RWPE2 (cell line): Measurements from ENCODE around the gene LARGE1.

Source experiments
- ATAC-seq: fragments of 200-7000 bp; cut with Tn5 transposase; 3 replicates; pipeline ENCODE4 v1.9.1; 2021; ENCODE audit warnings: low read depth
- DNase-seq: peaks from one replicate; pipeline ENCODE4 v3.0.0-alpha.2; 2020; ENCODE audit warnings: low spot score
- H3K27ac ChIP-seq: fragments of 450-650 bp; 2 replicates; pipeline ENCODE4 v1.5.1; 2017; ENCODE audit warnings: mild to moderate bottlenecking; ENCODE audit not compliant: poor library complexity, severe bottlenecking
- H3K27me3 ChIP-seq: fragments of 250-450 bp; sonication (Bioruptor Pico); 2 replicates; pipeline ENCODE4 v1.5.1; 2021; ENCODE audit warnings: mild to moderate bottlenecking, moderate library complexity; ENCODE audit not compliant: insufficient read depth, poor library complexity, severe bottlenecking
- H3K36me3 ChIP-seq: fragments of 250-450 bp; sonication (Bioruptor Pico); 2 replicates; pipeline ENCODE4 v1.5.1; 2020; ENCODE audit warnings: low read depth, mild to moderate bottlenecking, moderate library complexity
- H3K4me1 ChIP-seq: fragments of 250-450 bp; sonication (Bioruptor Pico); 2 replicates; pipeline ENCODE4 v1.5.1; 2021; ENCODE audit warnings: mild to moderate bottlenecking, moderate library complexity; ENCODE audit not compliant: insufficient read depth, poor library complexity, severe bottlenecking
- H3K4me3 ChIP-seq: fragments of 250-450 bp; sonication (Bioruptor Pico); 2 replicates; pipeline ENCODE4 v1.5.1; 2021; ENCODE audit warnings: mild to moderate bottlenecking, moderate library complexity; ENCODE audit not compliant: severe bottlenecking
- H3K9me3 ChIP-seq: fragments of 250-450 bp; sonication (Bioruptor Pico); 2 replicates; pipeline ENCODE4 v1.5.1; 2021; ENCODE audit warnings: mild to moderate bottlenecking, moderate library complexity; ENCODE audit not compliant: severe bottlenecking
- CTCF ChIP-seq: fragments of 450-650 bp; IDR thresholded peaks from one replicate; pipeline ENCODE4 v1.5.1; 2017; ENCODE audit warnings: mild to moderate bottlenecking, moderate library complexity; ENCODE audit not compliant: poor library complexity, severe bottlenecking

The LARGE1 gene

DNA sequence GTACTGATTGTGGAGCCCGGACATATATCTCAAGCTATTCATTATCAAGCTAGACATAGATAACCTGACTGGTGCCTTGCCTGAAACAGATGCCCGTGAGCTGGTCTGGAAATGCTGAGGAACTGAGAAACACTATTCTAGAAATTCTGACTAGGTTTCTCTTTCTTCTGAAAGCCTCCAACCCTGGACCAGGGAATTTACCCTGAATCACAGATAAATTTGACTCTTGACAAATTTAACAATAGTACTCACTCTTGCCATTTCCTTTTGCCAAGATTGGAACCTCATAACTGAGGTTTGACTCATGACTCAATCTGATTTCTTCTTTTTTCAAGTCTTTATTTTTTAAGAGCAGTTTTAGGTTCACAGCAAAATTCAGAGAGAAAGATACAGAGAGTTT is 672.5 kb downstream of the LARGE1 start:
- Histone ChIP-seq H3K36me3 (no peaks in the 10 kb centered on the region), H3K27me3 (no peaks in the 10 kb centered on the region), H3K27ac (peak overlapping the region; percentile 42), H3K4me3 (no peak overlapping the region), H3K9me3 (no peaks in the 10 kb centered on the region), H3K4me1 (peaks cover 23% of the 10 kb centered on the region)
- no peak for DNase-seq
- TF ChIP-seq CTCF: no peak
- ATAC-seq: peak; percentile 69

DNA sequence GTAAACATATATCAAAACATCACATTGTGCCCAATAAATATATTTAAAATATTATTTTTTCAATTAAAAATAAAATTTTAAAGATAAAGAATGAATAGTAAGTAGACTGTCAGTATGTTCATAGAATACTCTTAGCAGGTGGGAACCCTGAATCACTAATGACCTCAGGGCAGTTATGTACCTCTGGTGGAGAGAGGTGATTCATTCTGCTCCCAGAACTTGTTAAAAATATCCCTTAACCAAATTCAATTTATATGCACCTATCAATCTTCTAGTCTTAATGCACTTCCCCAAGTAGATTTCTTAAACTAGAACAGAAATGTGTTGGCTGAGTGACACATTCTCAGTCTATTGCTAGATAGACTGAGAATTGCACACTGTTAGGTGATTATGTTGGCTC is 678.2 kb downstream of the LARGE1 start:
- Histone ChIP-seq H3K36me3 (no peaks in the 10 kb centered on the region), H3K4me1 (peaks cover 32% of the 10 kb centered on the region), H3K27me3 (no peaks in the 10 kb centered on the region), H3K27ac (peak overlapping the region; percentile 89), H3K4me3 (no peak overlapping the region), H3K9me3 (no peaks in the 10 kb centered on the region)
- DNase-seq (no peak), ATAC-seq (peak; percentile 88)
- TF ChIP-seq CTCF: no peak

GRCh38 chr22:33240888-33241475 is 679.3 kb downstream of the LARGE1 start:
- H3K27me3 ChIP-seq: no peaks in the 10 kb centered on the region
- no peaks in the 10 kb centered on the region for H3K36me3 ChIP-seq
- ATAC-seq: peak; percentile 82
- H3K4me3 ChIP-seq: no peak overlapping the region
- TF ChIP-seq CTCF: no peak
- no peak for DNase-seq
- H3K27ac ChIP-seq: peak overlapping the region; percentile 89
- no peaks in the 10 kb centered on the region for H3K9me3 ChIP-seq
- peaks cover 27% of the 10 kb centered on the region for H3K4me1 ChIP-seq

DNA sequence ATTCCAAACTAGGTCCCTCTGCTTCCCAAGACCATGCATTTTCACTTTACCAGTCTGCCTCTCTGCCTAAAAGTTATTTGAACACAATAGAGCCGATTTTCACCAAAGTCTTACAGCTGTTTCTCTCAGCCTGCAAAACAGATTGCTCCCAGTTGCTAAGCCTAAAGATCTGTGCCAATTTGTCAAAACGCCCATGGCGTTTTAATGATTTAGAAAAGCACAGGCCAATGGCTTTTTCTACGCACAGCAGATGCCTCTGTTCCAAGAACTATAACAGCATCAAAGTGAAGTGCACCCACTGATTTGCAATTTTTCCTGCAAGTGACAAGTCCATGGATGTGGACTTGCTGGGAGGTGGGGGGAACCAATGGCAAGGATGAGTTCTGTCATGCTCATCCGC is 688.2 kb downstream of the LARGE1 start:
- Histone ChIP-seq H3K9me3 (peaks cover 4% of the 10 kb centered on the region), H3K27ac (no peak overlapping the region), H3K4me1 (no peaks in the 10 kb centered on the region), H3K36me3 (no peaks in the 10 kb centered on the region), H3K27me3 (no peaks in the 10 kb centered on the region), H3K4me3 (no peak overlapping the region)
- DNase-seq: no peak
- ATAC-seq: no peak
- TF ChIP-seq CTCF: no peak

- Histone ChIP-seq H3K4me3 (no peak overlapping the region), H3K27ac (no peak overlapping the region), H3K27me3 (no peaks in the 10 kb centered on the region), H3K9me3 (peaks cover 4% of the 10 kb centered on the region), H3K36me3 (no peaks in the 10 kb centered on the region), H3K4me1 (no peaks in the 10 kb centered on the region)
- ATAC-seq (no peak), DNase-seq (no peak)
- no peak for TF ChIP-seq CTCF
Observed at GRCh38 chr22:33227791-33228190, 692.5 kb downstream of the LARGE1 start.
